Mucosa of descending colon (tissue), 3 donors: Measurements from ENCODE around the gene ARMC10. TPM values are rescaled to one million over a fixed set of nuclear protein-coding genes. Genes with fewer than 3 reads are reported as not detected.

Experiments used
- ATAC-seq: fragments of 200-7000 bp; cut with Tn5 transposase; one replicate; pipeline ENCODE4 v1.9.1; 2020; ENCODE audit warnings: mild to moderate bottlenecking, moderate library complexity
- DNase-seq, 3 donors: peaks; one replicate each; pipeline ENCODE4 v3.0.0-alpha.2; 2020
- H3K36me3 ChIP-seq: fragments of 200-600 bp; one replicate; pipeline ENCODE4 v1.8.0; 2021; ENCODE audit warnings: low read depth, mild to moderate bottlenecking
- H3K4me1 ChIP-seq: fragments of 200-600 bp; one replicate; pipeline ENCODE4 v1.8.0; 2021; ENCODE audit warnings: low read depth, mild to moderate bottlenecking
- H3K4me3 ChIP-seq: fragments of 200-600 bp; one replicate; pipeline ENCODE4 v1.8.0; 2021; ENCODE audit warnings: mild to moderate bottlenecking
- H3K9me3 ChIP-seq: fragments of 200-600 bp; one replicate; pipeline ENCODE4 v1.8.0; 2021; ENCODE audit warnings: mild to moderate bottlenecking
- CTCF ChIP-seq: fragments of 200-600 bp; IDR thresholded peaks from one replicate; pipeline ENCODE4 v1.8.0; 2022; ENCODE audit warnings: antibody characterized with exemption, mild to moderate bottlenecking
- intact Hi-C, 2 donors: fragments of 100-400 bp; cut with DNase I in 1 of 2; cut with micrococcal nuclease in 1 of 2; formaldehyde crosslinking; loops; one replicate each; pipeline versions ENCODE4 v1.11.0 to v1.11.1; 2022; cut with DNase I, micrococcal nuclease
- total RNA-seq, 3 donors: library from RNA; stranded (reverse); fragmentation: NEBNext Ultra II Directional in 2 of 3; extraction: Animal tissue kit (Norgen Biotek cat#: 25700) in 2 of 3; gene quantifications; one replicate each; pipeline versions ENCODE4 v1.2.1 to v1.2.4, GENCODE V29; 2021 to 2023
- donor health status: DM: no; HTN: no; CAD: no; lungs with moderate emphysema.
- donor health status: DM: no; HTN: no; CAD: no.
- donor health status: DM: no; HTN: yes; CAD: no.

The ARMC10 gene
- total RNA-seq, 3 donors from 2014 or later = 28.1 to 36.1 (median 32.2) TPM

DNA sequence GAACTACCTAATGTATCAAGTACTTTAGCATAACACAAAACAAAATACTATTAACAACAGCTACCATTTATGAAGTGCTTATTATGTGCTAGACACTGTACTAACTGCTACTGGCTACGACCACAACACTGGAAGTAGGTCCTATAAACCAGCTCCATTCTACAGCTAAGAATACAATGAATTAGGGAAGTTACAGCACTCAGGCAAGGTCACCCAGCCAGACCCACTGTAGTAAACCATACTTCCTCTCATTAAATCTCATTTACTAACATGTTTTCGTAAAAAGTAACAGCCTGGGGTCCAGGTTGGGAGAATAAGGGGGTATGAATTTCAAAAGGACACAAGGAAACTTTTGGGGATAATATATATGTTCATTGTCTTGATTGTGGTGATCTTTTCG, 48.6 kb downstream of the ARMC10 start:
- intact Hi-C loops = no loop called here
- no peaks in the 10 kb centered on the region for H3K9me3 ChIP-seq
- no peaks in the 10 kb centered on the region for H3K36me3 ChIP-seq
- ATAC-seq (no peak), DNase-seq (no peak)
- H3K4me3 ChIP-seq = no peak overlapping the region
- TF ChIP-seq CTCF = no peak
- peaks cover 30% of the 10 kb centered on the region for H3K4me1 ChIP-seq

GRCh38 chr7:103124429-103124979, 49.6 kb downstream of the ARMC10 start:
- TF ChIP-seq CTCF = no peak
- no peak overlapping the region for H3K4me3 ChIP-seq
- DNase-seq (no peak), ATAC-seq (peak; percentile 49)
- intact Hi-C loops = no loop called here
- no peaks in the 10 kb centered on the region for H3K9me3 ChIP-seq
- H3K36me3 ChIP-seq = no peaks in the 10 kb centered on the region
- H3K4me1 ChIP-seq = peaks cover 33% of the 10 kb centered on the region

DNA sequence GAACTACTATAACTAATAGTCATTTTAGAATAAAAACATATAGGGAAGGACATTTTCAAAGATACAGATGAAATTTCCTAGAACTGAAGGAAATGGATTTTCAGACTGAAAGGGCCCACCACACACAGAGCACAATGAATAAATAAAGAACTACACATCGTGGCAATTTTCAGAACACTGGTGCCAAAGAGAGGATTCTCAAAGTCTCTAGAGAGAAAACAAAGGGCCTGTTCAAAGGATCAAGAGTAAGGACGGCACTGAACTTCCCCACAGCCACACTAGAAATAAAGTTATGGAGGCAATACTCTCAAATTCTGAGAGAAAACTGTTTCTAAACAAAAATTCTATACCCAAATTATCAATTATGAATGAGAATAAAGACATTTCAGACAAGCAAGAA, 52.1 kb downstream of the ARMC10 start:
- no peaks in the 10 kb centered on the region for H3K36me3 ChIP-seq
- peaks cover 51% of the 10 kb centered on the region for H3K4me1 ChIP-seq
- intact Hi-C loops = no loop called here
- ATAC-seq = no peak
- DNase-seq = no peak
- H3K9me3 ChIP-seq = no peaks in the 10 kb centered on the region
- no peak overlapping the region for H3K4me3 ChIP-seq
- TF ChIP-seq CTCF = no peak

DNA sequence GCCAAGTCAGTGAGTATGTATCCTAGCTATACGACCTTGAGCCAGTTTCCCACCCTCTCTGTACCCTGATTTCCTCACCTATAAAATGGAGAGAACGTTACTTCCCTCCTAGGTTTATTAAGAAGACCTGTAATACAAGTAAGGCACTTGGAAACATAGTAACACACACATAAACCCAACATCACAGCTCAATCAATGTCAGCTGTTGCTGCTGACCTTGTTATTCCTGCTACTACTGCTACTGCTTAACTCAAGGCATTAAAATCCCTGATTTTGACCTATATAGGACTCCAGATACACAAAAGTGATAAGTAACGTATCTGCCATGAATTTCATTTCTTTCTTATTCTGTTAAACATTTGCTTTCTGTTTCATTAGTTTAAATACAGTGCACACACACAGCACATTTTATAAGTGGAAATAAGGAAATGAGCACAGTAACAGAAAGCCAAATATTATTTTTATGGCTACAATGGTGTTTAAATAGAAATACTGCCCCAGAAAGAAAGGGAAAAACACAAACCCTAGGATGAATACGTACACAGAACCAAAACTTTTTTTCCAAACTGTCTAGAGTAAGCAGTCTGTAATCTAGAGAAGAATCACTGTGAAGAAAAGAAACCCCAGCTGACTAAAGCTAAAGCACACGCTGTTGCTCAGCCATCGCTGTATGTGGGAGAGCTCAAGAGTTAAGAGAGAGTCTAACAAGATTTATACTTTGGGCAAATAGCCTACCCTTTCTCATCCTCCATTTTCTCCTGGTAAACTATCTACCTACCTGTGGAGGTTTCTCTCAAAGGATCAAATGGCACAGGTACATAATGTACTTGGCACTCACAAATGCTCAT, 55.0 kb downstream of the ARMC10 start:
- ATAC-seq (peak; percentile 74), DNase-seq (no peak)

GRCh38 chr7:103130901-103131624, 56.1 kb downstream of the ARMC10 start:
- no peaks in the 10 kb centered on the region for H3K36me3 ChIP-seq
- DNase-seq = no peak
- H3K4me3 ChIP-seq = no peak overlapping the region
- H3K9me3 ChIP-seq = no peaks in the 10 kb centered on the region
- intact Hi-C loops = no loop called here
- TF ChIP-seq CTCF = no peak
- peak; percentile 76 for ATAC-seq
- H3K4me1 ChIP-seq = peaks cover 24% of the 10 kb centered on the region

More for the DNA sequence above, 55.0 kb downstream of the ARMC10 start:
- Histone ChIP-seq H3K9me3 (no peaks in the 10 kb centered on the region), H3K4me3 (no peak overlapping the region), H3K36me3 (no peaks in the 10 kb centered on the region), H3K4me1 (peaks cover 35% of the 10 kb centered on the region)
- intact Hi-C loops = no loop called here
- TF ChIP-seq CTCF = no peak
